Glutamatergic neuron (in vitro differentiated cells): Measurements from ENCODE around the gene GRK4. TPM values are rescaled to one million over a fixed set of nuclear protein-coding genes. Genes with fewer than 3 reads are reported as not detected.
A peak's percentile ranks its signal among the peaks of the same experiment; 100 is the strongest.
"Not testable (repeated sequence)": the region's sequence is repeated elsewhere in the genome, so short reads cannot be mapped to it uniquely, and the experiment has no call there.

ENCODE experiments used
- DNase-seq: peaks from one replicate; pipeline ENCODE4 v3.0.0; 2022
- H3K27ac Mint-ChIP-seq: one replicate; pipeline ENCODE4 v1.8.0; 2020; ENCODE audit warnings: mild to moderate bottlenecking, mixed read lengths, inconsistent platforms; ENCODE audit not compliant: unreplicated experiment
- H3K27me3 Mint-ChIP-seq: one replicate; pipeline ENCODE4 v1.8.0; 2020; ENCODE audit warnings: mild to moderate bottlenecking, moderate library complexity, mixed read lengths, inconsistent platforms; ENCODE audit not compliant: unreplicated experiment
- H3K36me3 Mint-ChIP-seq: one replicate; pipeline ENCODE4 v1.8.0; 2020; ENCODE audit warnings: mild to moderate bottlenecking, mixed read lengths, inconsistent platforms; ENCODE audit not compliant: unreplicated experiment
- H3K4me1 Mint-ChIP-seq: one replicate; pipeline ENCODE4 v1.8.0; 2020; ENCODE audit warnings: mild to moderate bottlenecking, low read depth, mixed read lengths, inconsistent platforms; ENCODE audit not compliant: unreplicated experiment
- H3K4me3 Mint-ChIP-seq: one replicate; pipeline ENCODE4 v1.8.0; 2020; ENCODE audit warnings: mild to moderate bottlenecking, mixed read lengths, inconsistent platforms; ENCODE audit not compliant: unreplicated experiment
- H3K9me3 Mint-ChIP-seq: one replicate; pipeline ENCODE4 v1.8.0; 2020; ENCODE audit warnings: mild to moderate bottlenecking, moderate library complexity, mixed read lengths, inconsistent platforms; ENCODE audit not compliant: unreplicated experiment
- CTCF ChIP-seq: fragments of 200-600 bp; sonication (generic); IDR thresholded peaks from one replicate; pipeline ENCODE4 v1.5.0; 2021; ENCODE audit not compliant: partially characterized antibody, unreplicated experiment
- total RNA-seq: library from RNA; stranded (reverse); fragmentation: NEBNext Ultra II Directional; extraction: Animal tissue kit (Norgen Biotek cat#: 25700); gene quantifications from one replicate; pipeline ENCODE4 v1.2.1, GENCODE V29; 2021; ENCODE audit not compliant: unreplicated experiment

GRK4 gene
- total RNA-seq, 1 donor from 2014 or later, result 34.5 TPM

DNA sequence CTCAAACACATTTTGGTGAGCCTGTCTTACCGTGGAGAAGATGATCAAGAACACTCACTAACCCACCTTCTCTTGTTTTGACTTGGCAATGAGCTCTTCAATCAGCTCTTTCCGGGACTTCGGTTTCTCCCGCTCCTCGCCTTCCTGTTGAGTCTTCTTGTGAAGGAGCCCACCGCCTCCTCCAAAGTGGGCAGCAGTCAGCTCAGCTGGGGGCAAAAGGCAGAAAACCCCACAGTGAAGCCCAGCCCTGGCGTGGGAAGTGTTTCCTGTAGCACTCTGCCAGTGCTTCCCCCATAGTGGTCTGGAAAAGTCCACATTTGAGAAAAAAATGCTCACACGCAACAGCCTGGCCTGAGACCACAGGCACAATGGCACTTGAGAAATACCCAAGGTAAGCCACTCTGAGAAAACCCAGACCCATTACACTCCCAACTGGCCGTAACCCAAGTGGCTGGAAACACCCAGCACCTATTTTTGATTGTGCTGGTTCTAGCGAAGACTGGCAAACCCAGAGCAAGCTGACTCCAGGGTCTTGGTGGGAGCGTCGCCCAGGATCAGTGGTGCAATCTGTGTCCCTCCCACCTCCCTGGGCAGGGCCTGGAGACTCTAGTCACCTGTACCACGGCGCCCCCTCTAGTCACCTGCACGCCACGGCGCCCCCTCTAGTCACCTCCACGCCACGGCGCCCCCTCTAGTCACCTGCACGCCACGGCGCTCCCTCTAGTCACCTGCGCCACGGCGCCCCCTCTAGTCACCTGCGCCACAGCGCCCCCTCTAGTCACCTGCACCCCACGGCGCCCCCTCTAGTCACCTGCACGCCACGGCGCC lies 8.8 kb upstream of the GRK4 start:
- DNase-seq, result no peak
- Mint-ChIP-seq H3K36me3 (no peaks in the 10 kb centered on the region), H3K27me3 (peaks cover 7% of the 10 kb centered on the region), H3K9me3 (peaks cover 6% of the 10 kb centered on the region), H3K4me3 (no peak overlapping the region), H3K27ac (no peak overlapping the region), H3K4me1 (peaks cover 12% of the 10 kb centered on the region)
- TF ChIP-seq CTCF, result peak; percentile 35

DNA sequence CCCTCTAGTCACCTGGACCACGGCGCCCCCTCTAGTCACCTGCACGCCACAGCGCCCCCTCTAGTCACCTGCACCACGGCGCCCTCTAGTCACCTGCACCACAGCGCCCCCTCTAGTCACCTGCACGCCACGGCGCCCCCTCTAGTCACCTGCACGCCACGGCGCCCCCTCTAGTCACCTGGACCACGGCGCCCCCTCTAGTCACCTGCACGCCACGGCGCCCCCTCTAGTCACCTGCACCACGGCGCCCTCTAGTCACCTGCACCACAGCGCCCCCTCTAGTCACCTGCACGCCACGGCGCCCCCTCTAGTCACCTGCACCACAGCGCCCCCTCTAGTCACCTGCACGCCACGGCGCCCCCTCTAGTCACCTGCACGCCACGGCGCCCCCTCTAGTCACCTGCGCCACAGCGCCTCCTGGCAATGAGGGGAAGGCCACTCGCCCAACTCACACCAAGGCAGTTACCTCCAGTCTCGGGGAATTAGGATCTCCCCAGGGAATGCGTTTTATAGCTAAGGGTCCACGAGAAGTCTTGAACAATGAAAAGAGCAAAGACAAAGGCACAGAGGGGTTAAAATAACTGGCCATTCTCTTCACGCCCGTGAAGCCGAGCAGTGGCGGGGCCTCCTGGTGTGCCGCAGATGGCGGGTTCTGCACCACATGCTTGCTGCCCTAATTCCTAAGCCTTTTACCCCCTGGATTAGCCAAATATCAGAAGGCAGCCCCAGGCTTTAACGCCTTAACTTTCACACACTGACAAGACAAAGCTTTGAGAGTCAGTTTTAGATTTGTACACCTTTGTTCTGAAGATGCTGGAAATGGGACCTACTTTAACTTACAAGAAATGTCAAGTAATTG lies 8.0 kb upstream of the GRK4 start:
- peak; percentile 28 for TF ChIP-seq CTCF
- not testable (repeated sequence) for H3K36me3 Mint-ChIP-seq

DNA sequence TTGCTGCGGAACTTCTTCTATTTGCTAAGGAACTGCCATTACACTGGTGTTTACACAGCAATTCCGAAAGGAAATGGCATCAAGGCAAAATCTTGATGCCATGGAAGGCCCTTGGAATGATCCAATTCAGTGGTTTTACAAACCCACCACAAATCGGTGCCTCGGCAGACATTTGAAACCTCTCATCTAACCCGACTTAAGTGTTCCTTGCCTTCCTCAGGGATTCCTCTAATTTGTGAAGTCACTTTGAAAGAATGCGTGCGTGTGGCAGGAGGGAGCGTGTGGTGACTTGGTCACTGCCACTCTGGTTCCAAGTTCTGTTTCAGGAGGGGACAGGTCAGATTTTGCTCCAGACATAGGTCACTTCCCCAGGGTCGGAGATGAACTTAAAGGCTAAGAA lies 4.9 kb upstream of the GRK4 start:
- TF ChIP-seq CTCF, result no peak
- Mint-ChIP-seq H3K27ac (peak overlapping the region; percentile 50), H3K9me3 (peaks cover 8% of the 10 kb centered on the region), H3K36me3 (no peaks in the 10 kb centered on the region), H3K4me3 (peak overlapping the region; percentile 5), H3K4me1 (peaks cover 19% of the 10 kb centered on the region), H3K27me3 (peaks cover 8% of the 10 kb centered on the region)
- no peak for DNase-seq

More for the DNA sequence above, 8.0 kb upstream of the GRK4 start:
- not testable (repeated sequence) for DNase-seq, H3K4me3 Mint-ChIP-seq, H3K9me3 Mint-ChIP-seq, H3K27me3 Mint-ChIP-seq, H3K27ac Mint-ChIP-seq
- H3K4me1 Mint-ChIP-seq, result peaks cover 12% of the 10 kb centered on the region

DNA sequence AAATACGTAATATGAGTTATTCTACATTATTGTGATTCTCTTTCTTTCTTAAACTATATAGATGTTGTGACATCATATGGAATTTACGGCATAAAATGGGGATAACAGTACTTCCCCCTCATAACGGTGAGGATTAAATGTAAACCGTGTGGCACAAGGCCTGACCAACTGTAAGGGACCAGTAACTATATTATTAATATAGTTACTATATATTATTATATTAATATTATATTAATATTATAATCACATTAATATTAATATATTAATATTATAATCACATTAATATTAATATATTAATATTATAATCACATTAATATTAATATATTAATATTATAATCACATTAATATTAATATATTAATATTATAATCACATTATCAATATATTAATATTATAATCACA lies 2.9 kb upstream of the GRK4 start:
- H3K27me3 Mint-ChIP-seq, DNase-seq, H3K36me3 Mint-ChIP-seq, H3K4me3 Mint-ChIP-seq, H3K27ac Mint-ChIP-seq: not testable (repeated sequence)
- H3K9me3 Mint-ChIP-seq, result peaks cover 14% of the 10 kb centered on the region
- peaks cover 26% of the 10 kb centered on the region for H3K4me1 Mint-ChIP-seq

GRCh38 chr4:2961421-2961810 lies 2.0 kb upstream of the GRK4 start:
- H3K4me1 Mint-ChIP-seq, result peaks cover 26% of the 10 kb centered on the region
- no peak for TF ChIP-seq CTCF
- H3K9me3 Mint-ChIP-seq, result peaks cover 12% of the 10 kb centered on the region
- peaks cover 8% of the 10 kb centered on the region for H3K27me3 Mint-ChIP-seq
- no peaks in the 10 kb centered on the region for H3K36me3 Mint-ChIP-seq
- no peak for DNase-seq
- H3K27ac Mint-ChIP-seq, result peak overlapping the region; percentile 4
- peak overlapping the region; percentile 93 for H3K4me3 Mint-ChIP-seq
